Urothelium cell line (cell line): ENCODE data around the gene INKA2.

Source experiments
- DNase-seq: peaks from one replicate; pipeline ENCODE4 v3.0.0; 2011; ENCODE audit warnings: low spot score, mixed read lengths
- FAIRE-seq: peaks from 2 replicates; lab custom pipeline; 2011; peaks lifted over from hg19 to GRCh38; lab: Jason Lieb, UNC

INKA2 gene

GRCh38 chr1:111734426-111734825 is 4.8 kb downstream of the INKA2 start:
- no peak for DNase-seq
- no peak for FAIRE-seq

- DNase-seq (no peak), FAIRE-seq (no peak)
Measured at GRCh38 chr1:111733992-111734341, 5.2 kb downstream of the INKA2 start.

GRCh38 chr1:111733183-111733991 is 5.8 kb downstream of the INKA2 start:
- no peak for FAIRE-seq
- no peak for DNase-seq

GRCh38 chr1:111732718-111733117 is 6.5 kb downstream of the INKA2 start:
- DNase-seq, result no peak
- FAIRE-seq, result no peak

- FAIRE-seq (no peak), DNase-seq (no peak)
Measured at GRCh38 chr1:111731956-111732355, 7.2 kb downstream of the INKA2 start.

- DNase-seq (no peak), FAIRE-seq (no peak)
Measured at GRCh38 chr1:111730706-111731105, 8.5 kb downstream of the INKA2 start.

GRCh38 chr1:111729946-111730681 is 9.1 kb downstream of the INKA2 start:
- no peak for DNase-seq
- FAIRE-seq, result no peak

- FAIRE-seq, result no peak
- DNase-seq, result no peak
Measured at GRCh38 chr1:111729271-111729921, 9.8 kb downstream of the INKA2 start.

- FAIRE-seq, result no peak
- DNase-seq, result no peak
Measured at GRCh38 chr1:111727056-111727455, 12.1 kb downstream of the INKA2 start.

GRCh38 chr1:111725192-111725591 is 14.0 kb downstream of the INKA2 start:
- FAIRE-seq, result no peak

GRCh38 chr1:111723871-111724270 is 15.3 kb downstream of the INKA2 start:
- DNase-seq (no peak), FAIRE-seq (no peak)

More at GRCh38 chr1:111725192-111725591, 14.0 kb downstream of the INKA2 start:
- no peak for DNase-seq

- FAIRE-seq, result no peak
- no peak for DNase-seq
Measured at GRCh38 chr1:111723091-111723806, 15.9 kb downstream of the INKA2 start.

GRCh38 chr1:111720977-111721786 is 18.0 kb downstream of the INKA2 start:
- no peak for FAIRE-seq
- DNase-seq, result no peak

GRCh38 chr1:111720274-111720976 is 18.8 kb downstream of the INKA2 start:
- FAIRE-seq (no peak), DNase-seq (no peak)

- DNase-seq (no peak), FAIRE-seq (no peak)
Measured at GRCh38 chr1:111719674-111720132, 19.5 kb downstream of the INKA2 start.

GRCh38 chr1:111719135-111719534 is 20.1 kb downstream of the INKA2 start:
- FAIRE-seq (no peak), DNase-seq (no peak)

GRCh38 chr1:111717450-111717849 is 21.7 kb downstream of the INKA2 start:
- DNase-seq, result no peak
- no peak for FAIRE-seq

GRCh38 chr1:111716333-111716732 is 22.9 kb downstream of the INKA2 start:
- FAIRE-seq (no peak), DNase-seq (no peak)

GRCh38 chr1:111709986-111710385 is 29.2 kb downstream of the INKA2 start:
- DNase-seq (no peak), FAIRE-seq (no peak)

- no peak for FAIRE-seq
Measured at GRCh38 chr1:111707906-111708305, 31.3 kb downstream of the INKA2 start.

More at GRCh38 chr1:111707906-111708305, 31.3 kb downstream of the INKA2 start:
- no peak for DNase-seq
